GM19397 (cell line): ENCODE measurements around the gene RPL35.

Experiments used
- ATAC-seq: cut with Tn5 transposase; IDR thresholded peaks from one replicate; pipeline ENCODE4 v1.9.1; 2021; ENCODE audit warnings: mild to moderate bottlenecking, moderate library complexity; ENCODE audit not compliant: unreplicated experiment

Gene RPL35

DNA sequence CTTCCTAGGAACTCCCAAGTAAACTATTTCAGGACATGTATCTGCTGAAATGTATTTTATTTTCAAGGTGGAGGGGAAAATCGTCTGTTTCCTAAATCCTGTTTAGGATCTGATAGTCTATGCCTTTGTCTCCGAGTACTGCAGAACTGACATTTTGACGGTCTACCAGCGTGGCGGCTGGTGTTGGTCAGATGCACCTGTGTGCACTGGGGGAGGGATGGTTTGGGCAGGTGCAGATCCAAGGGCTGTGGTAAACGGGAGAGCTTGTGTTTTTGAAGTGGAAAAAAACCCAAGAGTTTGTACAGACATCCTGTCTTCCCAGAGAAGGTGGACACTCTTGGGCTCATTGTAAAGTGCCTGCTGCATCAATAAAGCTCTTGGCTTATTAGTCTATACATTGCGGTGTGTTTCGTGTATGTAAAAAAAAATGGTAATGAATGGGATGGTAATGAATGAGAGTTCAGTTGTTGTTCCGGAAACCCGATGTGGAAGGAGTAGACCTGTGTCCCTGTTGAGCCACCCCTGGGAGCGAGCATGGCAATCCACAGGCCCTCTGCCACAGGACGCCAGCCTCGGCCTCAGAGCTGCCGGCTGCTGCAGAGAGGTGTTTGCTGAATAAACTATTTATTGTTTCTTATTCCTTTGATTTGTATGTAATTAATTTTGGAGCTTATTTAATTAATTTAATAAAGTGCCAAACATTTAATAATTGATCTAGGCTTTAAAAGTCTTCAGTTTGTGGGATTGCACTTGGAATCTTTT lies 15.4 kb upstream of the RPL35 start:
- no peak for ATAC-seq

DNA sequence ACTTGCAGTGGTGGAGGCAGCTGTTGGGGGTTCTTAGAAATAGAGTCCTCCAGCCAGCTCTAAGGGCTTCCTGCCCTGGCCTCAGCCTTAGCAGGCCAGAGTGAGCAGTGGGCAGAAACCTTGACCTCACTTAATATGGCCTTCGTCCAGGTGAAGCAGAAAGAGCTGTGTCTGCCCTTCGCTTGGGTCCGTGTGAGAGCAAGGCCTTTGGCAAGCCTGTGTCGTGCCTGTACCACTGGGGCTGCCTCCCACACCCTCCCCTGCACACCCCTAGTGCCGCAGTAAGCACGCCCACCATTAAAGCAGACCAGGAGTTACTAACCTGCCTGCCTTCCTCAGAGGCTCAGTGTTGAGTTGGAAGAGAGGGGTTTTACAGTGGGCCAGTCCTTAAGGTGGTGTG lies 13.7 kb upstream of the RPL35 start:
- no peak for ATAC-seq

DNA sequence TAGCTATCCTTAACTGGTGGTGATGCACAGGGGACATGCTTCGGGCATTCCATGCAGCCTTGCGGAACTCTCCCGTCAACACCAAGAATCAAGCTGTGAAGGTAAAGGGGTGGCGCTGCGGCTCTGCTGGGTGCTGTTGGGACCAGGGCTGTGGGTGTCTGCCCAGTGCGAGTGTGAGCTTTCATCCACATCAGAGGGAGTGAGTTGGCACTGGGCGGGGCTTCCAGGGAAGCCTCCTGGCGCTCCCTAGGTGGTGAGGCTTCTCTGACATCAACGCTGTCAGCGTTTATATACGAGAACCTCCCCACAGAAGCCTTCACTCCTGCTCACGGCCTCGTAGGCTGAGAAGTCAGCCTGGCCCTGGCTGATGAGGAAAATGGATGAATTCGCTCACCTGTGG lies 11.9 kb upstream of the RPL35 start:
- ATAC-seq = no peak

DNA sequence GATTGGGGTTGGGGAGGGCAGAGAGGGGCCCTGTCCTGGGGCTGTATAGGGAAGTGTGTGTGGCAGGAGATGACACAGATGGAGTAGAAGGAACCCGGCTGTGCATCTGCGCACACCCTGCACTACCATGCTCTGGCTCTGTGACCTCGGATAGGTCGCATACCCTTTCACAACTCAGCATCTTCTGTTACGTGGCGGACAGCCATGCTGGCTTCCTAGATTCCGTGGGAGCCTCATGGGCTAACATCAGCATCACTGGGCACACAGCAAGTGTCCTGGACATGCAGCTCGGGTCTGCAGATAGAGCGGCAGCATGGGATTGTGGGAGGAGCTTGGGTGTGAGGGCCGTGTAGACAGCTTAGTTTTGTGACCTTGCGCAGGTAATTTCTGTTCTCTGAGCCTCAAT lies 9.4 kb upstream of the RPL35 start:
- ATAC-seq = no peak

DNA sequence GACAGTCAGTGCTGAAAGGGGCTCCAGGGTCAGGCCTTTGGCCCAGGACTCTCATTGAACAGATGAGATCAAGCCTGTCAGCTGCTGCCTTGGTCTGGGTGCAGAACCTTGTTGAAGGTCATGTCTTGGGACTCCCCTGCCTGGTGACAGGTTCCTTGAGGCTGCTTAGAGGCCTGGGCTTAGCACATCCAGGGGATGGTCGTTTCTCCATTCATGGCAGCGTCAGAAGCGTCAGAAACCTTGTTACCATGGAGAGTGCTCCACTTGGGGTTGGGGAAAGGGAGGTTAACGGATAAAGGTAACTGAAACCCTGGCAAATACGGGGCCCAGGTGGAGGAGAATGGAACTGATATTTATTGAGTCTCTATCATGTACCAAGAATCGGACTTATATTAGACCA lies 9.0 kb upstream of the RPL35 start:
- no peak for ATAC-seq

DNA sequence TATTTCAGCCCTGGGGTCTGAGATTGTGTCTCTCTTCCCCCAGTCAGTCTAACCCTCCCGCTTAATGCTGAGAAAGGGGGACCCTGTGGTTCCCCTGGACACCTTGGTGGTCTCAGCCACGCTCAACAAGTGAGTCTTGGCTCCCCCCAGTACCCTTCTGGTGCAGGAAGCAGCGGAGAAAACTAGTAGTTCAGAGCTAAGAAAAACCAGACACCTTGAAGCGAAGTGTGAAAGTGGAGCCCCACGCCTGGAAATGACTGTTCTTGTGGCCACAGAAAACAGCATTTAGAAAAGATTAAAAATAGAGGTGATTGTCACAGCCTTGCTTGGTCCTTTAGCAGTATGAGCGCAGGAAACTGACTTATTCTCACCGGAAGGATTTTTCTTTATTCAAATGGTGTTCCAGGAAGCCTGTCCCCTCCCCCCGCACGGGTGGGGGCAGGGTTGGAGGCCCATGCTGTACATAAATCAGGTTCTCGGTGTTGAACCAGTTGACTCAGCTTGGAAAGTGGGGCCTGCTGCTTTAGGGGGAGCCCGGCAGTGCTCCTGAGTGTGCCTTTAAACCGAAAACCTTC lies 8.3 kb upstream of the RPL35 start:
- ATAC-seq = peak; percentile 30

DNA sequence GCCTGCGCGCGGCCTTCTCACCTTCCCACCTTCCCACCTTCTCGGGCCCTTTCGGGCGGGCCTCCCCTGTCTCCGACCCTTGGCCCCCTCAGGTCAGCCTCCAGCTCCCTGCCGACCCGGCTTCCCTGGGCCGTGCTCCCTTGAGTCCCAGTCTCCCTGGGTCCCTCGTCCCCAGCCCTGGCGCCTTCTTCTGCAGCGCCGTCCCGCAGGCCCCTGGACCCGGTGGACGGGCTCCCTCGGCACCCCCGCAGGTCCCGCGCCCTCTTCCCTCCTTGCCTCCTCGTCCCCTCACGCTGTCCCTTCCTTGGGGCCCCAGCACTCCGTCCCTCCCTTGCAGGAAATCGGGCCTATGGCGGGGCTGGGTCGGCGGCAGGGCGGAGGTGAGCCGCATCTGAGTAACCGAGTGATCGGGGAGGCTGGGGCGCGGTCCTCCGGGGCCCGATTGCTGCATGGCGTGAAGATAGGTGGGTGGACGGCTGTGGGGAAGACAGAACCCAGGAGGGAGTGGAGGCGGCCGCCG lies 7.8 kb upstream of the RPL35 start:
- peak; percentile 9 for ATAC-seq

DNA sequence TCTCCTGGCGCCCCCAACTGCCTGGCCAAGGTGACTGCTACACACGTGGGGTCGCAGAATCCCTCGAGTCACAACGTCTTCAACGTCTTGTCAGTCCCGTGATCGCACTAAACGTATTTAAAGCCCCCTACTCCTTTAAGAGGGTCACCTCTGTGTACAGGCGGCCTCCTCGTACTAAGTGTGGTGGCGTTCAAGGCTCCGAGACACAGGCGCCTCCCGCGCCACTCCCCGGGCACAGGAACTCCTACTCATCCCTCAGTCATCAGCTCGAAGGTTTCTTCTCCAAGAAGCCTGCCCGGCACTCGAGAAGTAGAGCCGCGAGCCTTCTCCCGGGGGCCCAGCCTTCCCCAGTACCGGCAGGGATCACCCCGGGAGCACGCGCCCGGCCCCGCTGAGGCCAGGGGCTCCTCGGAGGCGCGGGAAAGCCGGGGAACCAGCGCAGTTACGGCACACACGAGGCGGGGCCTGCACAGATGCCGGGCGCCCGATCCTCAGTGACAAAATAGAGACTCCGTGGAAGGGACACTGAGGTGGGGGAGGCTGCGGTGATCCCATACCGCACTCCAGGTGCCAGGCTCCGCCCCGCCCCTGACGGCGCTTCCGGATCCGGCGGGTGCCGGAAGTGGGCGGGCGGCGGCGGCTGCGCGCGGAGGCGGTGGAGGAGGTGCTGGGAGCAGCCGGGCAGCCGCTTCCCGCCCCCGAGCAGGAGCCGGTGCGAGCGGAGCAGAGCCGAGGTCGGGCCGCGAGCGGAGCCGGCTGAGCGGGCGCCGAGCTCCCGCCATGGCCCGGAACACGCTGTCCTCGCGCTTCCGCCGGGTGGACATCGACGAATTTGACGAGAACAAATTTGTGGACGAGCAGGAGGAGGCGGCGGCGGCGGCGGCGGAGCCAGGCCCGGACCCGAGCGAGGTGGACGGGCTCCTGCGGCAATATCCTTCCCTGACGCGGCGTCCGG lies 7.0 kb upstream of the RPL35 start:
- peak; percentile 65 for ATAC-seq

DNA sequence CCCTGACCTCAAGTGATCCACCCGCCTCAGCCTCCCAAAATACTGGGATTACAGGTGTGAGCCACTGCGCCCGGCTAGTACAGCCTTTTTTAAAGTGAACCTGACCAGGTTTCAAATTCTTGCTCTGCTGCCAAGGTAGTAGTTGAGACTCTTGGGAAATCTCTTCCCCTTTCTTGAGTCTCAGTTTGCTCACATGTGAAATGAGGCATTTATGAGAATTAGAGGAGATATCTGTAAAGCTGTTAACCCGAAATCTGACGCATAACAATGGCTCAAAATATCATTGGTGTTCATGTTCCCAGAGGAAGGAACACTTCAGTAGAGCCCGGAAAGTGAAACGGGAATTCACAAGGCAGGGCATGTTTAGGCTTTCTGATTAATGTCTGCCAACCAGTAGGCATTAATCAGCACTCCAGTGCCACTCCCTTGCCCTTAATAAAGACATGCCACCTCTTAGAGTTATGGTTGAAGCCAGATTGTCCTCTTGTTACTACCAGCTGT lies 1.7 kb upstream of the RPL35 start:
- no peak for ATAC-seq

DNA sequence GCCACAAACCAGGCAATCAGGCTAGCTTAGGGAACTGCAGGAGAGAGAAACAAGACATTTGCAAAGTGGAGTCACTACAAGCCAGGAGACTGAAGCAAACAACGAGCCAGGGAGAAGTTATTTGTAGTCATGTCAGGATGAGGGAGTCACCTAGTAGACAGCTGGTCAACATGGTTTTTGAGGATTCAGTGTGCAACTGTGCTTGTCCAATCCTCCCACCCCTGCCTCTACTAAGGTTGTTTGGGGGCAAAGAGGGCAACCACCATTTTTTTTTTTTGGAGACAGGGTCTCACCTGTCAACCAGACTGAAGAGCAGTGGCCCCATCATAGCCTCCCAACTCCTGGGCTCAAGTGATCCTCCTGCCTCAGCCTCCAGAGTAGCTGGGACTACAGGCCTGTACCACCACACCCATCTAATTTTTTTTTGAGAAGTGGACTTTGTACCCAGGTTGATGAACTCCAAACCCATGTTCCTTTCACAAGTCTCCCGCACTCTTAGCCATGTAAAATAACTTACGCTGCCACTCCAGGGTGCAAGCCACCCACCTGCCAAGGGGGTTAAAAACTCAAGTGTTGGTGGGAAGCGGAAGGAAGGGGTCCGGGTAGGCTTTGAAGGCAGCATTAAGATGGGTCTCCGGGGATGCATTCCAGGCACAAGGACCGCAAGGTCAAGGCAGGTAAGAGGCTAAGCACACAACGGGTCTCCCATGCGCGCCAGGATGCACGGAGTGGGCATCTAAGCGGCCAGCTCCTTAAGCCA lies 995 bp downstream of the RPL35 start:
- ATAC-seq = no peak

DNA sequence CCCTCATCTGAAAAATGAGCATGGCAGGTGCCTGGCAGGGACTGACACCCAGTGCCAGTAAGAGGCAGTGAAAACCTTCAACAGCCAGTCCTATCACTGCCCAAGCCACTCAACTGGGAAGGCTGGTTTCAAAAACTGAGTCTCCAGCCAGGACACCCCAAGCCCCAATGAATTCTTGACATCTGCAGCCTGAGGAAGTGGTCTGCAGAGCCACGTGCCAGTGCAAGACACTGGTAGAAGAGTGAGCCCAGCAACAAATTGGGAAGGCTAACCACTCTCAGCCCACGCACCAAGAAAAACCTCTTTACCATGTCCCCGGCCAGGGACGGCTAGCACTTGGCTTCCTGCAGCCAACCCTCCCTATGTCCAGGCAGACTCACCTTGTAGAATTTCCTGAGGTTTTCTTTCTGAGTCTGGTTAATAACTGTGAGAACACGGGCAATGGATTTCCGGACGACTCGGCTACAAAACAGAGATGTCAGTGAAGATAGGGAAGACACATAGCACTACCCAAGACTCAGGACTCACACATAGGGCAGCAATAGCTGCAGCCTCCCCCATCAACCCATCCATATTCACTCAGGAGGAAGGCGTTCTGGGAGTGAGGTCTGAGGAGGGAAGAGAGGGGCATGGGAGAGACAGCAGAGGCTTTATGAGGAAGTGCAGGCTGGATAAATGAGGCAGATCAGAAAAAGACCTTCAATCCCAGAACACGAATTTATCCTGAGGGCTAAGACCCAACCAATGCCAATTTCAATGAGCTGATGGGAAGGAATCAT lies 1.8 kb downstream of the RPL35 start:
- ATAC-seq = no peak

DNA sequence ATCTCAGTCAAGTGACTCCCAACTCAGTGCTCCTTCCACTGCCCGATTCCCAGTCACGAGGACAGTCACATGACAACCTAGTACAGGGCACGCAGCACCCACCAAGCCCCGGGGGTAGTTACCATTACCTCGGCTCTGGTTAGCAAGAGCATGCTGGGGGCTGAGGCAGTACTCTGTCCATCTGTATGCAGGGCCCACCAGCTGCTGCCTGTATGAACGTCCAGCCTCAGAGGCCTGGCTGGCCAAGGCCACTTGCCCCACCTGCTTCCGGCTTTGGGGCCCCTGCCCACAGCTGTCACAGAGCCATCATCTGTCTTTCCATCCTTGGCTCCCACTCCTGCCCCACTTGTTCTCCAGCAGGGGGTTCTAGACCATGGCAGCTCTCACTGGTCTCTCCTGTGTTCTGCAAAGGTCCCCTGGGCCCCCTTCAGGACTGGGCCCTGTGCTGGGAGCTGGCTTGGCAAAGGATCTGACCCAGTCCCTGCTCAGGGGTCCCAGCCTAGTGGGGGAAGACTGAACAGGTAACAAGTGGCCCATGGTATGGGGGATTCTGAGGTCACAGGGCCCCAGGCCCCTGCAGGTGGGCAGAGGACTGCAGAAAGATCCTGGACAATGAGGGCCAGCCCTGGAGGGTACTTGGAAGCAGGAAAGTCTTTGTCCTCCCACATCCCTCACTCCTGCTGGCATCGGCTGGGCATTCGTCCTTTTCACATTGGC lies 3.3 kb downstream of the RPL35 start:
- ATAC-seq = no peak

DNA sequence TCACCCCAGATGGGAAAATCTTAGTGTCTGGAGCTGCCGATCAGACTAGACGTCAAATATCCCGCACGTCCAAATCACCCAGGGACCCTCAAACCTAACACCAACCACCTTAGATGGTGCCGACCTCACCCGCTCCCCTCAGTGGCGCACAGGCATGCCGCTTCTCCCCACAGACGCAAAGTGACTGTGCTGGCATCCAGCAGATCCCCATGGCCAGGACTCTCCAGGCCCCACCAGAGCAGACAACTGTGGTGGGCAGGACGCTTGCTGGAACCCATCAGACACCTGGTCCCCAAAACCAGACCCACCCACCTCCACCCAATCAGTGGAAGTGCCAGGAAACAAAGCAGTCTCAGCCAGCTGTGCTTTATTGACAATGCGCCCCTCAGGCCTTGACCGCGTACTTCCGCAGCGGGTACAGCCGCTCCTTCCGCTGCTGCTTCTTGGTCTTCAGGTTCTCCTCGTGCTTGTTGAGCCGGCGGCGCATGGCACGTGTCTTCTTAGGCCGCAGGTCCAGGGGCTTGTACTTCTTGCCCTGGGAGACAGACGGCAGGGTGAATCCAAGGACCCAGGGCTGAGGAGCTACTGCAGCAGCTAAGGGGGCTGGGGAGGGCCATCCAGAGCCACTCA lies 4.1 kb downstream of the RPL35 start:
- no peak for ATAC-seq

DNA sequence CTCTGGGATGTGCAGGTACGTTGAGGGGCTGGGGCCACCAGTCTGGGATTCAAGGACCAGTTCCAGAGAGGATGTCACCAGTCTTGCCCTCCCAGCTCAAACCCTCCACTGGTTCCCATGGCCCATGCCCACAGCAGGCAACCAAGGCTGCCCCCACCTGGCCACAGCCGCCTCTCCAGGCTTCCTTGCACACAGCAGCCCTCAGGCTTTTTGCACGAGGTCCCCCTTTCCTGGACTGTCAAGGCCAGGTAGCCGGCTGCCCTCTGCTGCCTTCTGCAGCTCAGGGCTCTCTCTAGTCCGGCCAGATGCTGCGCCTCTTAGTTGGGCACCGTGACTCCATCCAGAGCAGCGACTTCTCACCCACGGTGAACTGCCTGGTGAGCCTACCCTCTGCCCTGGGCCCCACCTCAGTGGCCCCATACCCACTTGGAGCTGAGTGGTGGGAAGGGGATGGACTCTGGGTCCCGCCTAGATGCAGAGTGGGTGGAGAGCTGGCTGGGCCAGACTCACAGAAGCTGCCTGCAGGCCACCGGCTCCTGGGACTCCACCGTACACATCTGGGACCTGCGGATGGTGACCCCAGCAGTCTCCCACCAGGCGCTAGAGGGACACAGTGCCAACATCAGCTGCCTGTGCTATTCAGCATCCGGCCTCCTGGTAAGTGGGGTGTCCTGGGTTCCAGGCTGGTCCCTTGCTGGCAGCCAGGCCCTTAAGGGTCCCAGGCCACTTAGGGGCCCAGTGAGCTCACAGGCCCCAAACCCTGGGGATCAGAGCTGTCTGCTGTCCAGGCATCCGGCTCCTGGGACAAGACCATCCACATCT lies 5.6 kb downstream of the RPL35 start:
- ATAC-seq = no peak

DNA sequence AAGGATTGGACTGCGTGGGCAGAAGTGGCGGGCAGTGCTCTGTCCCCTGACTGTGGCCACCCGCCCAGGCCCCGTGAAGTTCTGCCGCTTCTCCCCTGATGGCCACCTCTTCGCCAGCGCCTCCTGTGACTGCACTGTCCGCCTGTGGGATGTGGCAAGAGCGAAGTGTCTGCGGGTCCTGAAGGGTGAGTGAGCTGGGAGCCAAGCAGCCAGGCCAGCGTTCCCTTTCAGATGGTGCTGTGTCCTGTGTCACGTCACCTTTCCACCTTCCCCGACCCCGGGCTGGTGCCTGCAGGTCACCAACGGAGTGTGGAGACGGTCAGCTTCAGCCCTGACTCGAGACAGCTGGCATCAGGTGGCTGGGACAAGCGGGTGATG lies 6.2 kb downstream of the RPL35 start:
- ATAC-seq = no peak

DNA sequence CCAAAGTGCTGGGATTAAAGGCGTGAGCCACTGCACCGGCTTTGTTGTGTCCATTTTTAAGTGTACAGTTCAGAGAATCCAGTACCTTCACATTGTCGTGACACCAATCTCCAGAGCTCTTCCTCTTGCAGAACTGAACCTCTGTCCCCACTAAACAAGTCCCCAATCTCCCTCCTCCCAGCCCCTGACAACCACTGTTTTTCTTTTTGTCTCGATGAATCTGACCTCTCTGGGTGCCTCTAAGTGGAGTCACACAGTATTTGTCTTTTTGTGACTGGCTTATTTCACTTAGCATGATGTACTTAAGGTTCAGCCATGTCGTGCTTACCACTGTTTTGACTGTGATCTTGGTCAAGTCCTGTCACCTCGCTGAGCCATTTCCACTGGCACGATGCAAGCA lies 6.9 kb downstream of the RPL35 start:
- no peak for ATAC-seq

DNA sequence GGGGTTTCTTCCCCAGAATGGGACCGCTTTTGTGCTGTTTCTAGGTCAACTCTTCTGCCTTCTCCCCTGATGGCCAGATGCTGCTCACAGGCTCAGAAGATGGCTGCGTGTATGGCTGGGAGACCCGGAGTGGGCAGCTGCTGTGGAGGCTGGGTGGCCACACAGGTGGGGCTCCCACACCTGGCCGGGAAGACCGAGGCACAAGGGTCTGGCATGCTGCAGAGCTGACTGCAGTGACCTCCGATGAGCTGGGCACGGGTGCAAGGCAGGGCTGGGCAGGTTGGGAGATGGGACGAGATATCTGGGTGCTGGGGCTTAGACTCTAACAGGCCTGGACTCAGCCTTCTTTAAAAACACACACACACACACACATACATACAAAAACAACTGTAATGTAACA lies 7.6 kb downstream of the RPL35 start:
- ATAC-seq = no peak

DNA sequence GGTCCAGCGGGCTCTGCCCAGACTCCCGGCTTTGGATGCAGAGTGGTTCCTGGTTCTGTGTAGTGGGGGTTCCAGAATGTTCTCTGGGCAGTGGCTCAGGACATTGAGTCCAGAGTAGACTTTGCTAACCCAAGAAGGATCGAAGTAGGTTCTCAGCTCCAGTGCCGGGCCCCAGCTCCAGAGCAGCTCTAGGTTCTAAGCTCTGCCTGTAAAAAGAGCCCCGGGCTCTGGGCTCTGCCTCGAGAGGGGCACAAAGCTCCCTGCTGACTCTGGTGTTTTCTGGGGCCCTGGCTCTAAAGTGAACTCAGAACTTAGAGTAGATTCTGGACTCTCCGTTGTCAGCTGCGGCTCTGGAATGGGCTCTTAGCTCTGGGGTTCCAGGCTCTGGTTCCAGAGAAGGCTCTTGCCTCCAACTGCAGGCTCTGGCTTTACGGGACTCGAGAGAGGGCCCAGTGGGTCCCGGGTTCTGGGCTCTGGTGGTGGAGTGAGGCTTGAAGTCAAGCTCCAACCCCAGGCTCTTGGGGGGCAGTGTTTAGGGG lies 8.1 kb downstream of the RPL35 start:
- no peak for ATAC-seq
